ENCODE measurements around the gene DNM3. TPM values are rescaled to one million over a fixed set of nuclear protein-coding genes. Genes with fewer than 3 reads are reported as not detected.

Gene DNM3
- polyA plus RNA-seq, 3 donors = 4.1 to 6.3 (median 4.4) TPM

DNA sequence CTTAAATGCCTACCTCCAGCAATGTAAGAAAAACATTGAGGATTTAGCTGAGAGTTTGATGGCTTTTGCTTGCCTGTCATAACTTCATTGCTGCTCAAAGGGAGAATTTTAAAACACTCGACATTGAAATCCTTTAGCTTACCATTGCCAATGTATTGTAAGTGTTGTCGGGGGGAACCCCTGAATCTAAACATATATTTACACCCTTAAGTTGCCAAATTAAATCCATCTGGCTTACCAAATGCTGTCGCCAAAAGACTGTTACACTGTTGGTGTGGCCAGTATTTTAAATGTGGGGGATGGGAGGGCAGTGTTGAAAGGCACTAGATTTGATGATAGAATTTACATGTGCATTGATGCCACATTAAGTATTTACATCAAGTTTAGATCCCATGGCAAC is 554.3 kb downstream of the DNM3 start:
- no peak for DNase-seq

DNA sequence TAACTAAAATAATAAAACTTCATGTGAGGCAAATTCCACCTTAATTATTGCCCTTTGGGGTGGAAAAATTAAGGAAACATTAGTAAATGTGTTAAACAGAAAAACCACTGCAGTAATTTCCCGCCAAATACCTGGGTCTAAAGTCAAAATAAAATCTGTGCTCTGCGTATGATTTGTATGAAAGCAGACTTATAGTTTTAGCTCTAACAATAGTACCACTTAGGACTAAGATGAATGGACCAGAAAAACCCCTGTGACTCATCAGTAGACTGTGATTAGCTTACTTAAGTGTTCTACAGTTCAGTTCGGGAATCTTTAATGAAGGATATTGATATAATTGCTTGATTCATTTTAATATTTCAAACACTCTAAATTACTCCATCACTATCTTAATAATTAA is 555.9 kb downstream of the DNM3 start:
- DNase-seq = no peak

DNA sequence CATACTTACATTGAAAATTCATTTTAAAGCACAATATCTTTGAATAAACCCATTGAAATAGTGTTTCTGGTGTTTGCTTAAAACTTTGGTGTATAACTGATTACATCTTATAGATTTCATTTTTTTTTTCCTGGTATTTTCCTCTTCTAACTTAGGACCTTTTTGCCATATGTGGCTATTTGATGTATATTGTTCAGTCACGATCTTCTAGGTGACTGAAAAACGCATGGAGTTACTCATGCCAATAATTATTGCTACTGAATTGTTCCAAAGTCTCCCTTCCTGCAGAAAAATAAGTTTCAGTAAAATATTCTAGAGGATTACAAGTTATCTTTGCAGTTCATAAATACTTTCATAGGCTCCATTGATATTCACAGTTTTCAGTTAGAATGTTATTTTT is 556.3 kb downstream of the DNM3 start:
- no peak for DNase-seq

DNA sequence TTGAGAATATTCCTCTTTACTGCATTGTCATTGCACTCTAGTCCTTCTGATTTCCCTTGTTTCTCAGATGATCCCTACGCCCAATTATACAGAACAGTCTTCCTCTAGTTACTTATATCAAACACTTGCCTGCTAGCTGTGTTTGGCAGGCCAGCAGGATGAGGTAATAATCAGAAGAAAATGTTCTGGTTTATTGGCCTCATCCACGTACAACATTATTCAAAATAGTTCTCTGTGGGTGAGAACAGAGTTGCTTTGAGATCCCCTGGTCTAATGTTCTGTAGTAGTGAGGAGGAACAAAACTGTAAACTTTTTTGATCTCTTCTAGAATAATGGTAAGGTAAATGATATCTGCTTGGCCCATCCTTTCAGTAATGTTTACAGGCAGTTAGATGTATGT is 556.9 kb downstream of the DNM3 start:
- DNase-seq = no peak

DNA sequence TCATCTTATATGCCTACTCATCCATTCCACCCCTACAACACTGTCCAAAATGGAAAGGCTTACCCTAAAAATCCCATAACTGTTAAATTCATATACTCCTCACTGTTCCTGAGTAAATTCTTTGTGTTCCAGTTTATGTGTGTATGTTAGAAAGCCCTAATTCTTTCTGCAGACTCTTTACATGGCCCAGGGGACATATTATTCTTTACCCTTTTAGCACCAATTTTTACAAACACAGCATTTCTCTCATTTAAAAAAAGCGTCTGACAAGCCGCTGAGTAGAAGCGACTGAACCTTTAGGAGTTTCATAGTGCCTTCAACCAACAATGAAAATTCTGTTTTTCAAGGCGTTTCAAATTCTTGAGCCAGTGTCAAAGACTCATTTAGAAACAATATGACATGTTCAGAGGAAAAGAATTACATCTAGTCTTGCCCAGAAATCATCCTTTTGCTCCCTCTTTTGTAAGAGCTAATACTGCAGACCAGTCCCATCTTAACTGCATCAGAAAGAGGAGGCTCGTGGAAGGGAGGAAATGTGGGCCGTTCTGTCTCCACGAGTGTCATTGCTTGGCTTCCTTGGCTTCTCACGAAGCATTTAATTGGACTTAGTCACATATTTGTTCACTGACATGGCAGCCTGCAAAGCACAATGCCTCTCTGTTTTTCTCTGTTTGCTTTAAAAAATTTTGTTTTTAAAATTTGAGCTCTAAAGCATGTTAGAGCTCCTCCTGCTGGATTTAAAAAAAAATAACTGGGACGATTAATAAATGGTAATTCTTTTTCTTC is 557.9 kb downstream of the DNM3 start:
- peak; percentile 76 for DNase-seq

DNA sequence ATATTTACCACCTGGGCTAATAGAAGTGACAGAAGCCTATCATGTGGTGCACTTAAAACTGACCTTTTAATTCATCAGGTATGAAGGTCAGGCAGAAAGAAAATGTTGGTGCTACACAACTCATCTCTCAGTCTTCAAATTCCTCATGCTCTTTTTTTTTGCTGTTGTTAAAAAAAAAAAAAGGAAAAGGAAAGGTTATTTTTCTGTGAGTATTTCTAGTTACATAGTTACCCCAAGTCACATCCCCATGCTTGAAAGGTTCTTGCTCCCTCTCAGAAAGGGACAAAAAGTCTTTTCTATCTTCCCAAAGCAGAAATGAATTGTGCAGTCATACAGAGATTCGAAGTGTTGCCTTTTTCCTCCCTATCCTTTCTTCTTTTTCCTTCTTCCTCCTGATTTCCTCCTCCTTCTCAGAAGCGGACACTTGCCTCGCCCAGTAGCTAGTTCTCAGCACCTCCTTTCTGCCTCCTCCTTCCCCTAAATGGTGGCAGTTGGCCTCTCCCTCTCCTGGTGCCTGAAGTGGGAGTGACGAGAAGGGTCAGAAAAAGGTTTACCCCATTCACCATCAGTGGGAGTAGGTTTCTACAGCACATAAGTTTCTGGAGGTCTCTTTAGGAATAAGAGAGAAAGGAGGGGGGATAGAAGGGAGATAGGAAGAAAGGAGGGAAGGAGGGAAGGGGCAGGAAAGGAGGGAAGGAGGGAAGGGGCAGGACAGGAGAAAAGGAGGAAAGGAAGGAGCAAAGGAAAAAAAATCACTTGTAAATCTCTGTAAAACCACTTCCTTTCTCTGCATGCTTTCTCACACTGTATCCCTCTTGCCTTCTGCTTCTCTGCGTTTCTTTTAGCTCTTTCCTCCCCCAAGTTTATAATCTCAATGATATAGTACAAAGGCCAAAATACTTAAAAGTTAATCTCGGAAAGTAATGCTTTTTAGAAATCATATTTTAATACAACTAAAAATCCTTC is 558.7 kb downstream of the DNM3 start:
- DNase-seq = no peak

DNA sequence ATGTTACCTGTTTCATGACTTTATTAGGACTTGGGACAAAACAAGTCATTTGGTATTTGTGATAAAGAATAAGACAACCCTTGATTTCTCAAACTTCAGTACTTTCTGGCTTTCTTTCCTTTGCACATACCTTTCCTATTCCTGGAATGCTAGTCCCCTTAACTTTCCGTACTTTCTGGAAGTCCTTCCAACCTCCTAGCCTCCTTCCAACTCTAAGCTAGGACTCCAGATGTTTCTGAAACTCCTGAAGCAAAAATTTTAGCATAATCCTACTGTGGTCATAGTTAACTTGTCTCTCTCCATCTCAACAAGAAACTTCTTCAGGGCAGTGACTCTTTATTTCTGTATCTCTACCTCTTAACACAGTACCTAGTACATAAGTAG is 559.4 kb downstream of the DNM3 start:
- DNase-seq = no peak

DNA sequence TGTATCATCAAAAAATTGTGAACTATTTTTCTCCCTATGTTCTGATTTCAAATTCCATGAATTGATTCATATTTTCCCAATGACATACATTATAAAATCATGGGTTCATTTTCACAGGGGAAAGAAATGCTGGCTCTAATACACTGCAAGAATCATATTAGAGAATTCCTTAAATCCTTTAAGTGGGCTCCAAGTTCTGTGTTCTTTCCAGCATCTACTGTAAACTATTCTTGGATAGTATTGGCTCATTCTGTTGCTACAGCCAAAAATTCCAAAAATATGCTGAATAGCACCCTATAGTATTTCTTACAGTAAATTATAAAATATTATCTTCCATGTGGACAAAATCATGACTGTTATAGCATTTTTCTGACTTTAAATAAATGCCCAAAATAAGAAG is 560.2 kb downstream of the DNM3 start:
- no peak for DNase-seq

DNA sequence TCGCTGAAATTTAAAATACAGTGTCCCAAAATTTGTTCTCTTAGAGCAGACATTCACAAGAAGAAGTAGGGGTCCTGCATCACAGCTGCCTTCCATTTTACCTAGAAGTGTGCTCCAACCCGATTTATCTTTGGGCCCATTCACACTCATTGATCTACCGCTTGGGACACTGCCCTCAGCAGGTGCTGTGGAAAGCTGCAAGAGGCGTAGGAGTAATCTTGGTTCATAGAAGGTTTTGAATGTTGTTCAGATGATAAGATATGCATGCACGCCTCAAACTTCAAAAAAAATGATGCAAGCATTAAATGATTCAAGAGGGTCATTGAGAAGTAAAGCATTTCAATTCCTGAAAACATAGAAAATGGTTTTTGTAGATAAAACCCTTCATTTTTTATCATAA is 560.6 kb downstream of the DNM3 start:
- DNase-seq = no peak

DNA sequence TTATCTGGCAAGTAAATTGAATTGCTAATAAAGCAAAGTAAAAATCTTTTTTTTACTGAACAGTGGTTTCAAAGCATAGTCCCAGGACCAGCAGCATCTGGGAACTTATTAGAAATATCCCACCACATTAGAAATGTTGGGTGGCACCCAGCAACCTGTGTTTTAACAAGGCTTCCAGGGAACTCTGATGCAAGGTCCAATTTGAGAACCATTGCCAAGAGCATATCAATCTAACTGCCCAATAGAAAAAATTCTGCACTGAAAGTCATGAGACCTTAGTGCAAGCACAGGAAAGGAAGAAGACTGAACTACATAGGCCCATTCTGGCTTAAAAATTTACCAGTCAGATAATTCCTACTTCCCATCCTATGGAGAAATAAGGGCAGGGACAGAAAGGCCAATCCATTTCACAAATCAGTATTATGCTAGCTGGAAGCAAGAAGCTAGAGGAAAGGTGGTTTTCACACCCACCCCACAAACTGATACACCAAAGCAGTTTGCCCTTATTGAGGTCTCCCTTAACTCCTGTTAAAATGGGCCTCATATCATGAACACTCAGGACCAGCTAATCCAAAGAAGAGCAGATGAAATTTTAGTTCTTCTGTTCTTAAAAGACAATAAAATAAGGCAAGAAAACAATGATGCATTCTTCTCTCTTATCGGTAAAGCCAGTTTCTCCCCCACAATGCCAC is 561.7 kb downstream of the DNM3 start:
- DNase-seq = no peak

DNA sequence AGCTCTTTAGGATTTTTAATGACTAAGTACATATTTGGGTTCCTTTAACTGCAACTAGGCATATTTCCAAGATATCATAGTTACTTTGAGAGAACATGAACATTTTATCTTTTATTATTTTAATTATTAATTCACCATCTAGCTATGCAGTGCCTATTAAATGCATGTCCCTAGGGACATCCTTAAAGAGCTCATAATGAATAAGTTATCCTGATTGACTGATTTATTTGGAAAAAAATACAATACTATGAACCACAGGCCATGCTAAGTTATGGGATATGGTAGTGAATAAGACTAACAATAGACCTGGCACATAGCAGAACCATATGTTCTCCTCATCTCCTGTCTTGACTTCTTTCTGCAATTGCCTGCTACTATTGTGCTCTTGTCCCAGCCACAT is 562.8 kb downstream of the DNM3 start:
- no peak for DNase-seq

DNA sequence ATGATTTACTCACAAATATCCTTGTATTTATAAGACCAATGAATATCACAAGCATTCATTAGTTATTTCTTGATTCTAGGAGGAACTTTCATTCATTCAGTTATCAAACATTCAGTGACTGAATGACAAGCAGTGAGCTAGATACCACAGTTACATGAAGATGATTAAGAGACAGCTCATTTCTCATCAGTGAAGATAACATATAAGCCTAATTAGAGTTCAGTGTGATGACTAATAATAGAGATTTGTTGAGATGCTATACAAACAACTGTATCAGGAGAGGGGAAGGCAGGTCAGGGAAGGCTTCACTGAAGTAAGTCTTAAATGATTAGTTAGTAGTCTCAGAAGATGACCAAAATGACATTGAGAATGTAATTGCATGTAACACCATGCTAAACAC is 564.6 kb downstream of the DNM3 start:
- DNase-seq = no peak

DNA sequence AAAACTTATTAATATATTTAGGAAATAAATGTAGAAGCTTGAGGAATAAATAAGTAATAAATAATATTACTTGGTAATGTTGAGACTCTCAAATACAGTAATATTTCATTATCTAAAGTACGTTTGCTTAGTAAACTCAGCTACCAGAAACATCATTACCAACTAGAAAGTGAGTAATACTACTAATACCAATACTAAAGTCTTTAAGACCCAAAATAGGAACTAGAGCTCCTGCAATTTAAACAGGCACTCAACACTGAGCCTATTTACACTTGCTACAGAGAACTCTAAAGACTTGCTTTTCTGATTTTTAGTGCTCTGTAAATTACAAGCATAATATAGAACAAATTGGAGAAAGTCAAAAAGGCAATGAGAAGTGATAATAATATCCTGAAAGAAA is 565.7 kb downstream of the DNM3 start:
- DNase-seq = no peak

DNA sequence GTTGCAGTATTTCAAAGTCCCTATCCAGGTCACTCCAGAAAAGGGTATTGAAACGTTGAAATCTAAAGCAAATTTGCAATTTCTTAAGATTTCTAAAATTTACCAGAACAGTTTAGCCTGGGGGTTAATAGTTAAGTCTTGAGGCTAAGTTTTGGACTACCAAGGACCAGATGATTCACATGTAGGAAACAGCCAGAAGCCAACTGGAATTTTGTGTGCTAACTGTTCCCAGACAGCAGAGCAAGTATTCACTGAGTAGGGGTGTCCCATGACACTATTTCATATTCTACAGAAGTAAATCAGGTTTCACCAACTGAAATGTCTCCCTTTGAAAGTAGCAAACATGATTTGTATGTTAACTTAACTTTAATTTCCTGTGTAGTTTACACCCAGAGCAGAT is 567.7 kb downstream of the DNM3 start:
- no peak for DNase-seq

DNA sequence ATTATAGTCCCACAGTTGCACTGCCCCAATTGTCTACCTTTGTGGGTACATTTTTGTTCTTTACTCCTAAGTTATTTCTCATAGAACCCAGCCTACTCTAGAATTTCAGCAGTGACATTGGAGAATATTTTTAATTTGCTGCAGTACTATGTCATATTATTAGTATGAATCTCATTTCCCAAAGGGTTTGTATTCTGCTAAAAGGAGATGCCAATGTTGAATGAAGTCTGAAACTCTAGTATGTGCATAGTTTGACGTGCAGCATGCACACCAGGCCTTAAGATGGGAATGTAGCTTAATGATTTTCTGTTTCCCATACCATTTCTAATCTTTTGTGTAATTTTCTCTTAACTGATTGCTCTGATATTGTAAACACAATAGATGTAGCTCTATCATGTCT is 568.7 kb downstream of the DNM3 start:
- no peak for DNase-seq

DNA sequence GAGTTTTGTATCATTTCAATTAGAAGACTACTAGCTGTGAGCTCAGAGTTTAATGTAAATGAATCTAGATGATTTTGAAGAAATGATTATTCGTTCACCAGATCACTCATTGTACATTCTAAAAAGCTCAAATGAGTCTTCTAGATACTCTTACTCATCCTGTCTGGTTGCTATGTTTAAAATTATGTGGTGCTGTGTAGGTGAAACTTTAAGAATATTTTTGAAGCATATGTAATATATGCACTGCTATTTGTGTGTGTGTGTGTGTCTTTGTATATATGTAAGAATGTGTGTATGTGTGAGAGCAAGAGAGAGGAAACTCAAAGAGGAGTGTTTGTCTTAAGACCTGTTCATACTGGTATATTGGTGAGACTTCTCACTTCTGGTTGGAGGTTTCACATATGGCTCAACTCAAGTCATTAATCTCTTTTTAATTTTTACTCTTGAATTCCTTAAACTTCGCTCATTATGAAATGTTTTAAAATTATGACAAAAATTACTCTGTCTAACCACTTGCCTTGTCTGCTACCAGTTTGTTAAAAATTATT is 570.6 kb downstream of the DNM3 start:
- DNase-seq = no peak

DNA sequence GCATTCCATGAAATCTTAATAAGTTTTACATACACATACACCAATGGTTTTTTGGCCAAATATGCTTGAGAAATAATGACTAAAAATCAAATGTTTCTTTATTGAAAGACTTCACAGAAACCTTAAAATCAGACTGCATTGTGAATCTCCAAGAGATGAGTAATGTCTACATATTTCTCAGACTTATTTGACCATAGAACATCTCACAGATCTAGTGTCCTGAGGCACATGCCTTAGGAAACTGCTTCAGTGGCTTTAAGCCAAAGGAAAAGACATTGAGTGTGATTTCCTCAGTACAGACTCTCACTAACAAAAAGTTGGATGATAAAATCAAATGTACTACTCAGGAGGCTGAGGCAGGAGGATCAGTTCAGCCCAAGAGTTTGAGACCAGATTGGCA is 573.0 kb downstream of the DNM3 start:
- DNase-seq = no peak

DNA sequence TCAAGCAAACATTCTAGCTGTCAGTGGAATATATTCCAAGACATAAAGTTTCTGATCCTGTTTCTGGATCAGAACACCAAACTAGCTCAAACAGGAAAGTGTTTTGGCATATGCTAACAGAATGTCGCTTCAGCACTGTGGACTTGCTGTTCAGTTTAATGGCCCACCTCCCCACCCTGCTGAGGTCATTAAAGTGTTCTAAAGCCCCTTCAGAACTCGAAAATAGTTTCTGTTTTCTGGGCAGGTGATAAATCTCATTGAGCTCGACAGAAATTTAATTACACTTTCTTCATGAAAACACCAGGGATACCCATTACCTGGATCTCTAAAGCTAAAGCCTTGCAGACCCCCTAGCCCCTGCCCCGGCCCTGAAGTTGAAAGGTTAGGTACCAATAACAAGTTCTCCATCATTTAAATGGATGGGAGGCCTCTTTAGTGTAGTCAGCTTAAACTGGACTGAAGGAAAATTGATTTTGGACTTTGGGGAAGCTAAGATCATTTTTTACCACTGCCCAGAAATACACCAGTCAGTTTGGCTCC is 575.3 kb downstream of the DNM3 start:
- DNase-seq = no peak

DNA sequence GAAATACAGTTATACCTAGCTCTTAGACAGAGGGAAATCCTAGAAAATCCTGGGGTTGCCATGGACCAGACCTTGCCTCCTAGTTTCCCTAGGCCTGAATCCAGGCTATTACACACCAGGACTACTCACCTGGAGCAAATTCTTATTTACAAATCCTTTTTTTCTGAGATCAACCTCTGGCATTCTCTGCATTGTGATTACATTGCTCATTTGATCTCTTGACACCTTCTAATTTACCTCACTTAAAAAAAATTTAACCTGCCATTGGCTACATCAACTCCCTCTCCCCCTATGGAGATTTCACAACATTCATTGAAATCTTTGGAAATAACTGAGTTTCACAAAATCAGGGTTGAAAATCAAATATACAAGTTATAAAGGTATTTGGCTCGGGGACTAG is 576.3 kb downstream of the DNM3 start:
- no peak for DNase-seq

DNA sequence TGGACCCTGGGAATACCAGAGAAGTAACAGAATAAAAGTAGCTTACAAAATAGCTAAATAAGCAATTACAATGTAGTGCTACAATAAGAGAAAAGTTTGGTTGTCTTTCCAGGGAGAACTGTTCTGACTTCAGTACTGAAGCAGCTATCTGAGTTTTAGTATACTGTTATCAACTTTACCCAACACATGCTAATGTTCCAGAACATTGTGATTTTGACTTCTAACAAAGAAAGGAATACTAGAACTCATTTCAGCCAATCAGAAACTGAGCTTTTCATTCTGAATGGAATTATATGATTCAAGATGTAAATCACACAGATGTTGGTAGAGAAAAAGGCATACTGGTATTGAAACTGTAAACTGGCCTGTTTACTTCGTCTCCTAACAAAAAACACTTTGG is 579.1 kb downstream of the DNM3 start, which contains the start of gene C1orf105:
Gene C1orf105, plus strand, starts transcription at position 301 of the 400 bp plus-strand sequence. CDS start 201 bp downstream, outside the sequence.
- DNase-seq = no peak

DNA sequence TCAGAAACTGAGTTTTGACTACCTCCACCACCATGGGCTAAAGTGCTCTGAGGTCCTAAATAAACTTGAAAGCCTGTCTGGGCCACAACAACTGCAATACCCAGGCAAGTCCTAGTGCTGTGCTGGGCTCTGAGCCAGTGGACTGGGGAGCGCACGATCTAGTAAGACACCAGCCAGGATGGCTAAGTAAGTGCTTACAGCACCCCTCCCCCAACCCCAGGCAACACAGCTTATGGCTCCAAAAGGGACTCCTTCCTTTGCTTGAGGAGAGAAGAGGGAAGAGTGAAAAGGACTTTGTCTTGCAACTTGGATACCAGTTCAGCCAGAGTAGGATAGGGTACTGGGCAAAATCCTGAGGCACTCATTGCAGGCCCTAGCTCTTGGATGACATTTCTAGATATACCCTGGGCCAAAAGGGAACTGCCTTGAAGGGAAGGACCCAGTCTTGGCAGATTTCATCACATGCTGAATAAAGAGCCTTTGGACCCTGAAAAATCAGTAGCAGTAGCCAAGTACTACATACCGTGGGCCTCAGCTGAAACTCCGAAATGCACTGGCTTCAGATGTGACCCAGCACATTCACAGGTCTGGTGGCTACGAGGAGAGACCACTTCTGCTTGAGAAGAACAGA is 580.8 kb downstream of the DNM3 start:
- no peak for DNase-seq

Data from renal pelvis (tissue), 4 donors.